PC-3 (cell line): ENCODE data around the gene MRPL32. TPM values are rescaled to one million over a fixed set of nuclear protein-coding genes. Genes with fewer than 3 reads are reported as not detected.

ENCODE experiments used
- ATAC-seq: fragments of 200-7000 bp; cut with Tn5 transposase; 2 replicates; pipeline ENCODE4 v1.9.1; 2020; ENCODE audit warnings: mild to moderate bottlenecking, moderate library complexity
- BruUV-seq: library from RNA; stranded (reverse); fragments of 400-500 nt; replicated peaks from 2 replicates; lab custom pipeline; 2021; lab: Mats Ljungman, UMichigan
- CTCF ChIA-PET: fragments of 300-600 bp; sonication (Branson Sonifier 250); formaldehyde crosslinking; loops from one replicate; lab custom pipeline; 2022; ENCODE audit warnings: antibody characterized with exemption; lab: Charles Lee
- POLR2A ChIA-PET: fragments of 300-600 bp; sonication (Branson Sonifier 250); formaldehyde crosslinking; loops from one replicate; lab custom pipeline; 2022; ENCODE audit warnings: antibody characterized with exemption; ENCODE audit not compliant: unreplicated experiment; lab: Charles Lee
- DNase-seq: peaks from one replicate; pipeline ENCODE4 v3.0.0-alpha.2; 2015
- H2AFZ ChIP-seq: fragments of 300-600 bp; sonication (generic); 2 replicates; pipeline ENCODE4 v1.6.0; 2016; ENCODE audit warnings: antibody characterized with exemption, low read length
- H3F3A ChIP-seq: fragments of 300-600 bp; sonication (generic); one replicate; pipeline ENCODE4 v1.6.0; 2017; ENCODE audit warnings: antibody characterized with exemption, low read length, control low read depth, mild to moderate bottlenecking; ENCODE audit not compliant: unreplicated experiment
- H3K27ac ChIP-seq: fragments of 300-600 bp; sonication (generic); 2 replicates; pipeline ENCODE4 v1.5.1; 2016; ENCODE audit warnings: mild to moderate bottlenecking, low read length
- H3K27me3 ChIP-seq: fragments of 300-600 bp; sonication (generic); 2 replicates; pipeline ENCODE4 v1.6.1; 2016; ENCODE audit warnings: low read length, mixed read lengths
- H3K36me3 ChIP-seq: fragments of 300-600 bp; sonication (generic); 2 replicates; pipeline ENCODE4 v1.6.1; 2016; ENCODE audit warnings: low read depth, mixed run types, low read length, mixed read lengths
- H3K4me1 ChIP-seq: fragments of 300-600 bp; sonication (generic); 2 replicates; pipeline ENCODE4 v1.5.1; 2016; ENCODE audit warnings: low read length; ENCODE audit not compliant: insufficient read depth
- H3K4me2 ChIP-seq: fragments of 300-600 bp; sonication (generic); 2 replicates; pipeline ENCODE4 v1.6.0; 2016; ENCODE audit warnings: low read length
- H3K4me3 ChIP-seq: fragments of 300-600 bp; sonication (generic); 2 replicates; pipeline ENCODE4 v1.5.1; 2016; ENCODE audit warnings: mild to moderate bottlenecking, low read length, mixed read lengths
- H3K79me2 ChIP-seq: fragments of 300-600 bp; sonication (generic); 2 replicates; pipeline ENCODE4 v1.6.1; 2017; ENCODE audit warnings: low read length, mixed read lengths
- H3K9ac ChIP-seq: fragments of 300-600 bp; sonication (generic); 2 replicates; pipeline ENCODE4 v1.6.0; 2016; ENCODE audit warnings: mild to moderate bottlenecking, low read length
- H3K9me2 ChIP-seq: fragments of 300-600 bp; sonication (generic); replicated peaks from 2 replicates; pipeline ENCODE4 v1.6.1; 2016; ENCODE audit warnings: mixed run types, low read length, mixed read lengths
- H3K9me3 ChIP-seq: fragments of 300-600 bp; sonication (generic); 2 replicates; pipeline ENCODE4 v1.6.1; 2016; ENCODE audit warnings: low read length, mixed read lengths
- H4K20me1 ChIP-seq: fragments of 300-600 bp; sonication (generic); 2 replicates; pipeline ENCODE4 v1.6.1; 2016; ENCODE audit warnings: low read length, mixed read lengths
- CTCF ChIP-seq: fragments of 300-600 bp; sonication (generic); conservative IDR thresholded peaks from 2 replicates; pipeline ENCODE4 v1.5.1; 2017; ENCODE audit warnings: antibody characterized with exemption, low read depth, mild to moderate bottlenecking, low read length
- EZH2 ChIP-seq: fragments of 300-600 bp; sonication (generic); IDR thresholded peaks from one replicate; pipeline ENCODE4 v1.6.1; 2017; ENCODE audit warnings: antibody characterized with exemption, mild to moderate bottlenecking, low read length; ENCODE audit not compliant: unreplicated experiment
- EZH2phosphoT487 ChIP-seq: fragments of 300-600 bp; sonication (generic); IDR thresholded peaks from 2 replicates; pipeline ENCODE4 v1.6.1; 2018; ENCODE audit warnings: mild to moderate bottlenecking, antibody characterized with exemption, low read length, borderline replicate concordance
- intact Hi-C: fragments of 100-400 bp; cut with micrococcal nuclease; formaldehyde crosslinking; loops from 2 replicates; pipeline ENCODE4 v1.9.0; 2023
- total RNA-seq: library from RNA; depleted of rRNA; stranded (reverse); fragments of >200 nt; gene quantifications from 2 replicates; pipeline ENCODE4 v1.2.3, GENCODE V29; 2014

The MRPL32 gene
- total RNA-seq, 1 experiment from 2014 or later, result 104 TPM

GRCh38 chr7:42972699-42973500, 40.7 kb downstream of the MRPL32 start:
- Histone ChIP-seq H4K20me1 (no peaks in the 10 kb centered on the region), H3K79me2 (no peaks in the 10 kb centered on the region), H3K4me2 (peak overlapping the region; percentile 30), H3K27ac (peak overlapping the region; percentile 28), H3K9ac (no peak overlapping the region), H3K36me3 (no peaks in the 10 kb centered on the region), H3K27me3 (no peaks in the 10 kb centered on the region), H3K9me3 (no peaks in the 10 kb centered on the region), H2AFZ (0 out of 2 replicates have a peak overlapping the region, but pooled peaks have one; percentile 18), H3F3A (no peaks in the 10 kb centered on the region), H3K9me2 (no peaks in the 10 kb centered on the region), H3K4me1 (peaks cover 17% of the 10 kb centered on the region), H3K4me3 (no peak overlapping the region)
- ChIA-PET POLR2A (interaction anchor here (0.6 kb wide), 1 partner anchor 173 kb away, joined by 4 read pairs; no protein-coding TSS in a partner anchor), CTCF (interaction anchor here (0.5 to 0.8 kb wide), 2 partner anchors 10 to 162 kb away, joined by 4 read pairs; no protein-coding TSS in a partner anchor)
- DNase-seq (peak; percentile 72), ATAC-seq (peak; percentile 97)
- no TSS peak for BruUV-seq
- intact Hi-C loops, result loop anchor here (2.0 to 5.0 kb wide), 2 partner anchors 41 to 46 kb away; partner anchors contain the start of genes MRPL32 and PSMA2
- TF ChIP-seq EZH2, result no peak
- TF ChIP-seq EZH2phosphoT487, result no peak
- TF ChIP-seq CTCF, result no peak

GRCh38 chr7:42976371-42976770, 44.2 kb downstream of the MRPL32 start:
- no peak overlapping the region for H2AFZ ChIP-seq
- ATAC-seq (no peak), DNase-seq (no peak)
- H4K20me1 ChIP-seq, result no peaks in the 10 kb centered on the region
- H3K27me3 ChIP-seq, result no peaks in the 10 kb centered on the region
- intact Hi-C loops, result no loop called here
- no peak overlapping the region for H3K27ac ChIP-seq
- no peak overlapping the region for H3K9ac ChIP-seq
- BruUV-seq, result no TSS peak
- ChIA-PET POLR2A (no interaction called here), CTCF (no interaction called here)
- H3K4me3 ChIP-seq, result no peak overlapping the region
- H3K4me1 ChIP-seq, result peaks cover 17% of the 10 kb centered on the region
- no peaks in the 10 kb centered on the region for H3K79me2 ChIP-seq
- H3K9me3 ChIP-seq, result no peaks in the 10 kb centered on the region
- no peaks in the 10 kb centered on the region for H3K9me2 ChIP-seq
- TF ChIP-seq EZH2 (no peak), EZH2phosphoT487 (no peak), CTCF (no peak)
- H3K36me3 ChIP-seq, result no peaks in the 10 kb centered on the region
- no peaks in the 10 kb centered on the region for H3F3A ChIP-seq
- no peak overlapping the region for H3K4me2 ChIP-seq

GRCh38 chr7:42978496-42978895, 46.3 kb downstream of the MRPL32 start:
- Histone ChIP-seq H2AFZ (no peak overlapping the region), H3K4me2 (no peak overlapping the region), H3F3A (no peaks in the 10 kb centered on the region), H3K36me3 (no peaks in the 10 kb centered on the region), H3K9me2 (no peaks in the 10 kb centered on the region), H3K27ac (no peak overlapping the region), H3K4me3 (no peak overlapping the region), H3K9me3 (no peaks in the 10 kb centered on the region), H3K4me1 (peaks cover 10% of the 10 kb centered on the region), H3K27me3 (no peaks in the 10 kb centered on the region), H4K20me1 (no peaks in the 10 kb centered on the region), H3K79me2 (no peaks in the 10 kb centered on the region), H3K9ac (no peak overlapping the region)
- BruUV-seq, result no TSS peak
- TF ChIP-seq EZH2 (no peak), EZH2phosphoT487 (no peak), CTCF (no peak)
- POLR2A ChIA-PET, result no interaction called here
- DNase-seq, result no peak
- CTCF ChIA-PET, result no interaction called here
- intact Hi-C loops, result no loop called here
- no peak for ATAC-seq
